WTC11 (cell line): ENCODE results near the gene HPCAL1. TPM values are rescaled to one million over a fixed set of nuclear protein-coding genes. Genes with fewer than 3 reads are reported as not detected.

Source experiments
- ATAC-seq: fragments of 200-7000 bp; cut with Tn5 transposase; 2 replicates; pipeline ENCODE4 v1.10.0; 2021; ENCODE audit warnings: mild to moderate bottlenecking, moderate library complexity
- CTCF ChIA-PET: fragments of 300-600 bp; sonication (Branson Sonifier 250); formaldehyde crosslinking; loops from one replicate; lab custom pipeline; 2021; ENCODE audit warnings: antibody characterized with exemption; lab: Charles Lee
- POLR2A ChIA-PET: fragments of 350-600 bp; sonication (Branson Sonifier 250); formaldehyde crosslinking; loops from one replicate; lab custom pipeline; 2021; ENCODE audit warnings: antibody characterized with exemption; lab: Charles Lee
- DNase-seq: peaks from one replicate; pipeline ENCODE4 v3.0.0; 2021; ENCODE audit warnings: low spot score
- H3K27ac Mint-ChIP-seq: 2 replicates; pipeline ENCODE4 v1.8.0; 2021; ENCODE audit warnings: mixed read lengths
- H3K27me3 Mint-ChIP-seq: 2 replicates; pipeline ENCODE4 v1.8.0; 2021; ENCODE audit warnings: low read depth, mild to moderate bottlenecking, moderate library complexity, mixed read lengths
- H3K36me3 Mint-ChIP-seq: 2 replicates; pipeline ENCODE4 v1.8.0; 2021; ENCODE audit warnings: mixed read lengths
- H3K4me1 Mint-ChIP-seq: 2 replicates; pipeline ENCODE4 v1.8.0; 2022; ENCODE audit warnings: mixed read lengths
- H3K4me3 Mint-ChIP-seq: 2 replicates; pipeline ENCODE4 v1.8.0; 2021; ENCODE audit warnings: mild to moderate bottlenecking, moderate library complexity, mixed read lengths
- H3K9me3 Mint-ChIP-seq: 2 replicates; pipeline ENCODE4 v1.8.0; 2021; ENCODE audit warnings: mixed read lengths
- CREB1 ChIP-seq: sonication (generic); formaldehyde crosslinking; IDR thresholded peaks from 2 replicates; pipeline ENCODE4 v1.8.0; 2023; ENCODE audit warnings: mild to moderate bottlenecking, missing genetic modification reagents
- CREM ChIP-seq: sonication (generic); formaldehyde crosslinking; IDR thresholded peaks from 2 replicates; pipeline ENCODE4 v1.8.1; 2022; ENCODE audit warnings: mild to moderate bottlenecking, missing genetic modification reagents, moderate library complexity
- CTCF ChIP-seq: fragments of 200-600 bp; IDR thresholded peaks from 2 replicates; pipeline ENCODE4 v1.8.0; 2022; ENCODE audit warnings: antibody characterized with exemption
- ESRRA ChIP-seq: sonication (generic); formaldehyde crosslinking; IDR thresholded peaks from 2 replicates; pipeline ENCODE4 v1.8.1; 2022; ENCODE audit warnings: mild to moderate bottlenecking, missing genetic modification reagents, borderline replicate concordance
- FOXP4 ChIP-seq: sonication (generic); formaldehyde crosslinking; IDR thresholded peaks from 2 replicates; pipeline ENCODE4 v1.8.0; 2022; ENCODE audit warnings: mild to moderate bottlenecking, missing genetic modification reagents
- GABPB1 ChIP-seq: sonication (generic); formaldehyde crosslinking; IDR thresholded peaks from 2 replicates; pipeline ENCODE4 v1.8.1; 2023; ENCODE audit warnings: mild to moderate bottlenecking, missing genetic modification reagents
- GTF2I ChIP-seq: fragments of 250-450 bp; sonication (Bioruptor Pico); conservative IDR thresholded peaks from 2 replicates; pipeline ENCODE4 v1.4.0; 2021; ENCODE audit warnings: mild to moderate bottlenecking
- JUN ChIP-seq: sonication (generic); formaldehyde crosslinking; IDR thresholded peaks from 2 replicates; pipeline ENCODE4 v1.8.0; 2023; ENCODE audit warnings: mild to moderate bottlenecking, missing genetic modification reagents
- KAT7 ChIP-seq: sonication (generic); formaldehyde crosslinking; IDR thresholded peaks from 2 replicates; pipeline ENCODE4 v1.8.1; 2023; ENCODE audit warnings: missing genetic modification reagents, mild to moderate bottlenecking, borderline replicate concordance
- MXD4 ChIP-seq: fragments of 250-450 bp; sonication (Bioruptor Pico); IDR thresholded peaks from 2 replicates; pipeline ENCODE4 v1.8.0; 2021; ENCODE audit warnings: mild to moderate bottlenecking, moderate library complexity, borderline replicate concordance
- NFE2L1 ChIP-seq: sonication (generic); formaldehyde crosslinking; IDR thresholded peaks from 2 replicates; pipeline ENCODE4 v1.8.1; 2023; ENCODE audit warnings: missing genetic modification reagents
- NR2C2 ChIP-seq: sonication (generic); formaldehyde crosslinking; IDR thresholded peaks from 2 replicates; pipeline ENCODE4 v1.8.0; 2022; ENCODE audit warnings: mild to moderate bottlenecking, missing genetic modification reagents
- OVOL2 ChIP-seq: fragments of 250-450 bp; sonication (Bioruptor Pico); IDR thresholded peaks from 2 replicates; pipeline ENCODE4 v1.9.0; 2021; ENCODE audit warnings: mild to moderate bottlenecking, borderline replicate concordance
- PREB ChIP-seq: sonication (generic); formaldehyde crosslinking; IDR thresholded peaks from 2 replicates; pipeline ENCODE4 v1.8.1; 2022; ENCODE audit warnings: mild to moderate bottlenecking, missing genetic modification reagents, moderate library complexity, borderline replicate concordance
- RELA ChIP-seq: sonication (generic); formaldehyde crosslinking; IDR thresholded peaks from 2 replicates; pipeline ENCODE4 v1.8.1; 2022; ENCODE audit warnings: missing genetic modification reagents, mild to moderate bottlenecking, borderline replicate concordance
- RORB ChIP-seq: fragments of 250-450 bp; sonication (Bioruptor Pico); IDR thresholded peaks from 2 replicates; pipeline ENCODE4 v1.9.0; 2021; ENCODE audit warnings: mild to moderate bottlenecking
- SOX15 ChIP-seq: fragments of 250-450 bp; sonication (Bioruptor Pico); IDR thresholded peaks from 2 replicates; pipeline ENCODE4 v1.9.0; 2021; ENCODE audit warnings: mild to moderate bottlenecking
- SP1 ChIP-seq: sonication (generic); formaldehyde crosslinking; conservative IDR thresholded peaks from 2 replicates; pipeline ENCODE4 v1.8.1; 2022; ENCODE audit warnings: missing genetic modification reagents
- TEAD1 ChIP-seq: sonication (generic); formaldehyde crosslinking; IDR thresholded peaks from 2 replicates; pipeline ENCODE4 v1.8.0; 2022; ENCODE audit warnings: mild to moderate bottlenecking, missing genetic modification reagents
- TP53 ChIP-seq: sonication (generic); formaldehyde crosslinking; IDR thresholded peaks from 2 replicates; pipeline ENCODE4 v1.8.1; 2023; ENCODE audit warnings: mild to moderate bottlenecking, missing genetic modification reagents
- ZNF121 ChIP-seq: sonication (generic); formaldehyde crosslinking; IDR thresholded peaks from 2 replicates; pipeline ENCODE4 v1.8.0; 2023; ENCODE audit warnings: missing genetic modification reagents
- ZNF219 ChIP-seq: sonication (generic); formaldehyde crosslinking; IDR thresholded peaks from 2 replicates; pipeline ENCODE4 v1.8.0; 2023; ENCODE audit warnings: missing genetic modification reagents, mild to moderate bottlenecking, borderline replicate concordance
- ZNF232 ChIP-seq: sonication (generic); formaldehyde crosslinking; IDR thresholded peaks from 2 replicates; pipeline ENCODE4 v1.8.0; 2022; ENCODE audit warnings: mild to moderate bottlenecking, missing genetic modification reagents
- ZNF512 ChIP-seq: sonication (generic); formaldehyde crosslinking; IDR thresholded peaks from 2 replicates; pipeline ENCODE4 v1.8.1; 2022; ENCODE audit warnings: missing genetic modification reagents, borderline replicate concordance
- total RNA-seq: library from RNA; stranded (reverse); gene quantifications from 3 replicates; pipeline ENCODE4 v1.2.3, GENCODE V29; 2021
- TF ChIP-seq, protein P1 (sequence below): fragments of 250-450 bp; sonication (Bioruptor Pico); IDR thresholded peaks from 2 replicates; pipeline ENCODE4 v1.9.0; 2021; ENCODE audit warnings: mild to moderate bottlenecking, borderline replicate concordance
- TF ChIP-seq, protein P2 (sequence below): sonication (generic); formaldehyde crosslinking; IDR thresholded peaks from 2 replicates; pipeline ENCODE4 v1.8.1; 2023; ENCODE audit warnings: mild to moderate bottlenecking, missing genetic modification reagents

HPCAL1 gene
- total RNA-seq, 1 experiment from 2014 or later = 11.8 TPM

DNA sequence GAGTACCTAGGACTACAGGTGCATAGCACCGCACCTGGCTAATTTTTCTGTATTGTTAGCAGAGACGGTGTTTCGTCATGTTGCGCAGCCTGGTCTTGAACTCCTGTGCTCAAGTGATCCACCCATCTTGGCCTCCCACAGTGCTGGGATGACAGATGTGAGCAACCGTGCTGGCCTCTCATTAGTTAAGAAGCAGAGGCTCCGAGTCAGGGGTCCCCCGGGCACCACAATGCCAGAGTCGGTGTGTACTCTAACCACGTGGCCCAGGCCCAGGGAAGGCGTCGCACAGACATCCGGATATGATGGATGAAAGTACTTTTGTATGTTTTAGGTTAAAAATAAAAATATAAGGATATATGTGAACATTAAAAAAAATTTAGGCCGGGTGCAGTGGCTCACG lies 28.3 kb upstream of the HPCAL1 start (continued):
- TF ChIP-seq ZNF512 (CRISPR knock-in tag) (no peak), CREB1 (CRISPR knock-in tag) (no peak), TEAD1 (CRISPR knock-in tag) (no peak), SP1 (CRISPR knock-in tag) (no peak), OVOL2 (no peak), RELA (CRISPR knock-in tag) (no peak), ZNF219 (CRISPR knock-in tag) (no peak), SOX15 (CRISPR knock-in tag) (no peak), KAT7 (CRISPR knock-in tag) (no peak), ZNF121 (CRISPR knock-in tag) (no peak), NFE2L1 (CRISPR knock-in tag) (no peak), CREM (CRISPR knock-in tag) (no peak)

DNA sequence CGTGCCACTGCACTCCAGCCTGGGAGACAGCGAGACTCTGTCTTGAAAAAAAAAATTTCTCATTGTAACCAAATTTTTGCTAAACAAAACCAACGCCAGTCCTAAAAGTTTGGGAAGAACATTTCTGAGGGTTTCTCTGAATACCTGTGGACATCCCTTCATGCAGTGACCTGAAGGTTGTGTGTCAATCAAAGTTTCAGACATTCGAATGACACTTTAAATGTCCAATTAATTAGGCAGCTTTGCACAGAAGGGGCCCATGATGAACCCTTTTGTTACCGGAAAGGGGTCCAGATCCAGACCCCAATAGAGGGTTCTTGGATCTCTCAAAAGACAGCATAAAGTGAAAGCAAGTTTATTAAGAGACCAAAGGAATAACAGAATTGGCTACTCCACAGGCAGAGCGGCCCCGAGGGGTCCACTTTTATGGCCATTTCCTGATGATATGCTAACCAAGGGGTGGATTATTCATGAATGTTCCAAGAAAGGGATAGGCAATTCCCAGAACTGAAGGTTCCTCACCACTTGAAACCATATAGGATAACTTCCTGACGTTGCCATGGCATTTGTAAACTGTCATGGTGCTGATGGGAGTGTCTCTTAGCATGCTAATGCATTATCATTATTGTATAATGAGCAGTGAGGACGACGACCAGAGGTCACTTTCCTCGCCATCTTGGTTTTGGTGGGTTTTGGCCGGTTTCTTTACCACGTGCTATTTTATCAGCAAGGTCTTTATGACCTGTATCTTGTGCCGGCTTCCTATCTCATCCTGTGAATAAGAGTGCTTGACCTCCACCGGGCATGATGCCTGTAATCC lies 27.5 kb upstream of the HPCAL1 start:
- CTCF ChIA-PET = interaction anchor here (1.3 to 2.5 kb wide), 2 partner anchors 7 to 134 kb away, joined by 3 to 7 read pairs; no protein-coding TSS in a partner anchor
- H3K27me3 Mint-ChIP-seq = no peaks in the 10 kb centered on the region
- ATAC-seq = no peak
- H3K36me3 Mint-ChIP-seq = no peaks in the 10 kb centered on the region
- H3K4me3 Mint-ChIP-seq = no peak overlapping the region
- H3K4me1 Mint-ChIP-seq = no peaks in the 10 kb centered on the region
- POLR2A ChIA-PET = no interaction called here
- H3K9me3 Mint-ChIP-seq = no peaks in the 10 kb centered on the region
- no peak overlapping the region for H3K27ac Mint-ChIP-seq
- DNase-seq = no peak
- TF ChIP-seq NR2C2 (CRISPR knock-in tag) (no peak), RORB (CRISPR knock-in tag) (no peak), ESRRA (CRISPR knock-in tag) (no peak), KAT7 (CRISPR knock-in tag) (no peak), CTCF (no peak), PREB (CRISPR knock-in tag) (no peak), GABPB1 (CRISPR knock-in tag) (no peak), FOXP4 (CRISPR knock-in tag) (no peak), ZNF232 (CRISPR knock-in tag) (no peak), TP53 (CRISPR knock-in tag) (no peak), JUN (CRISPR knock-in tag) (no peak), GTF2I (CRISPR knock-in tag) (no peak), MXD4 (CRISPR knock-in tag) (no peak)
- TF ChIP-seq, protein P1, sequence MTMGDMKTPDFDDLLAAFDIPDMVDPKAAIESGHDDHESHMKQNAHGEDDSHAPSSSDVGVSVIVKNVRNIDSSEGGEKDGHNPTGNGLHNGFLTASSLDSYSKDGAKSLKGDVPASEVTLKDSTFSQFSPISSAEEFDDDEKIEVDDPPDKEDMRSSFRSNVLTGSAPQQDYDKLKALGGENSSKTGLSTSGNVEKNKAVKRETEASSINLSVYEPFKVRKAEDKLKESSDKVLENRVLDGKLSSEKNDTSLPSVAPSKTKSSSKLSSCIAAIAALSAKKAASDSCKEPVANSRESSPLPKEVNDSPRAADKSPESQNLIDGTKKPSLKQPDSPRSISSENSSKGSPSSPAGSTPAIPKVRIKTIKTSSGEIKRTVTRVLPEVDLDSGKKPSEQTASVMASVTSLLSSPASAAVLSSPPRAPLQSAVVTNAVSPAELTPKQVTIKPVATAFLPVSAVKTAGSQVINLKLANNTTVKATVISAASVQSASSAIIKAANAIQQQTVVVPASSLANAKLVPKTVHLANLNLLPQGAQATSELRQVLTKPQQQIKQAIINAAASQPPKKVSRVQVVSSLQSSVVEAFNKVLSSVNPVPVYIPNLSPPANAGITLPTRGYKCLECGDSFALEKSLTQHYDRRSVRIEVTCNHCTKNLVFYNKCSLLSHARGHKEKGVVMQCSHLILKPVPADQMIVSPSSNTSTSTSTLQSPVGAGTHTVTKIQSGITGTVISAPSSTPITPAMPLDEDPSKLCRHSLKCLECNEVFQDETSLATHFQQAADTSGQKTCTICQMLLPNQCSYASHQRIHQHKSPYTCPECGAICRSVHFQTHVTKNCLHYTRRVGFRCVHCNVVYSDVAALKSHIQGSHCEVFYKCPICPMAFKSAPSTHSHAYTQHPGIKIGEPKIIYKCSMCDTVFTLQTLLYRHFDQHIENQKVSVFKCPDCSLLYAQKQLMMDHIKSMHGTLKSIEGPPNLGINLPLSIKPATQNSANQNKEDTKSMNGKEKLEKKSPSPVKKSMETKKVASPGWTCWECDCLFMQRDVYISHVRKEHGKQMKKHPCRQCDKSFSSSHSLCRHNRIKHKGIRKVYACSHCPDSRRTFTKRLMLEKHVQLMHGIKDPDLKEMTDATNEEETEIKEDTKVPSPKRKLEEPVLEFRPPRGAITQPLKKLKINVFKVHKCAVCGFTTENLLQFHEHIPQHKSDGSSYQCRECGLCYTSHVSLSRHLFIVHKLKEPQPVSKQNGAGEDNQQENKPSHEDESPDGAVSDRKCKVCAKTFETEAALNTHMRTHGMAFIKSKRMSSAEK (CRISPR knock-in tag) = no peak
- TF ChIP-seq, protein P2, sequence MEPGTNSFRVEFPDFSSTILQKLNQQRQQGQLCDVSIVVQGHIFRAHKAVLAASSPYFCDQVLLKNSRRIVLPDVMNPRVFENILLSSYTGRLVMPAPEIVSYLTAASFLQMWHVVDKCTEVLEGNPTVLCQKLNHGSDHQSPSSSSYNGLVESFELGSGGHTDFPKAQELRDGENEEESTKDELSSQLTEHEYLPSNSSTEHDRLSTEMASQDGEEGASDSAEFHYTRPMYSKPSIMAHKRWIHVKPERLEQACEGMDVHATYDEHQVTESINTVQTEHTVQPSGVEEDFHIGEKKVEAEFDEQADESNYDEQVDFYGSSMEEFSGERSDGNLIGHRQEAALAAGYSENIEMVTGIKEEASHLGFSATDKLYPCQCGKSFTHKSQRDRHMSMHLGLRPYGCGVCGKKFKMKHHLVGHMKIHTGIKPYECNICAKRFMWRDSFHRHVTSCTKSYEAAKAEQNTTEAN (CRISPR knock-in tag) = no peak
